Heart right ventricle (tissue), 16 donors: ENCODE measurements around the gene IZUMO4. TPM values are rescaled to one million over a fixed set of nuclear protein-coding genes. Genes with fewer than 3 reads are reported as not detected.
"Not testable (repeated sequence)": the region's sequence is repeated elsewhere in the genome, so short reads cannot be mapped to it uniquely, and the experiment has no call there.

Source experiments
- ATAC-seq, 8 donors: fragments of 200-7000 bp; cut with Tn5 transposase; one replicate each; pipeline ENCODE4 v1.9.1; 2020; ENCODE audit warnings: mild to moderate bottlenecking in 8 of 8, moderate library complexity in 8 of 8, moderate number of reproducible peaks in 1 of 8
- DNase-seq, 2 donors: peaks; one replicate each; pipeline ENCODE4 v3.0.0-alpha.2; 2020
- H3K27ac ChIP-seq, 10 donors: fragments of 200-600 bp; sonication (generic) in 2 of 10; one replicate each; pipeline versions ENCODE4 v1.5.0 to v1.8.0; 2020 to 2022; ENCODE audit warnings: mild to moderate bottlenecking in 3 of 10
- H3K27me3 ChIP-seq, 7 donors: fragments of 200-600 bp; one replicate each; pipeline ENCODE4 v1.8.0; 2021 to 2022; ENCODE audit warnings: mild to moderate bottlenecking in 2 of 7
- H3K36me3 ChIP-seq, 9 donors: fragments of 200-600 bp; sonication (generic) in 1 of 9; one replicate each; pipeline versions ENCODE4 v1.5.0 to v1.8.0; 2020 to 2022; ENCODE audit warnings: mild to moderate bottlenecking in 2 of 9
- H3K4me1 ChIP-seq, 9 donors: fragments of 200-600 bp; sonication (generic) in 1 of 9; one replicate each; pipeline versions ENCODE4 v1.5.0 to v1.8.0; 2020 to 2022; ENCODE audit warnings: mild to moderate bottlenecking in 4 of 9
- H3K4me3 ChIP-seq, 10 donors: fragments of 200-600 bp; sonication (generic) in 2 of 10; one replicate each; pipeline versions ENCODE4 v1.5.0 to v1.8.0; 2020 to 2022; ENCODE audit warnings: mild to moderate bottlenecking in 7 of 10, moderate library complexity in 2 of 10
- H3K9me3 ChIP-seq, 11 donors: fragments of 200-600 bp in 10 of 11; sonication (generic) in 2 of 11; one replicate each; pipeline versions ENCODE4 v1.5.0 to v1.8.0; 2013 to 2022; ENCODE audit warnings: mild to moderate bottlenecking in 2 of 11, control low read depth in 1 of 11, moderate library complexity in 1 of 11
- WGBS, 2 donors: extraction: QIAGEN DNeasy Blood & Tissue Kit; methylation state at CpG; one replicate each; pipeline ENCODE4 v1.1.7; 2013; ENCODE audit warnings: inconsistent platforms in 1 of 2; 5-methylcytosine and 5-hydroxymethylcytosine counted together
- intact Hi-C, 10 donors: fragments of 100-400 bp; cut with DNase I; formaldehyde crosslinking; loops; one replicate each; pipeline versions ENCODE4 v1.11.1 to v1.14.2; 2022
- polyA plus RNA-seq, 2 donors: library from polyadenylated mRNA; stranded (reverse); fragments of 200-250 nt; gene quantifications; one replicate each; pipeline ENCODE4 v1.2.3, GENCODE V29; 2013
- total RNA-seq, 10 donors: library from RNA; stranded (reverse); fragmentation: NEBNext Ultra II Directional in 3 of 10; extraction: Animal tissue kit (Norgen Biotek cat#: 25700) in 3 of 10; gene quantifications; one replicate each; pipeline versions ENCODE4 v1.2.1 to v1.2.4, GENCODE V29; 2021 to 2023
- TF ChIP-seq, protein P1 (sequence below), 9 donors: fragments of 200-600 bp; sonication (generic) in 2 of 9; IDR thresholded peaks; one replicate each; pipeline versions ENCODE4 v1.5.0 to v1.8.0; 2021 to 2022; ENCODE audit warnings: antibody characterized with exemption in 9 of 9, mild to moderate bottlenecking in 5 of 9, moderate library complexity in 1 of 9
- donor health status: Arrhythmogenic right ventricular cardiomyopathy.
- donor health status: ischemic (EF 13 %, LVEDD 7.1; RV severe dilation, severe dysfunction).
- donor health status: healthy with polysubstance abuse.
- donor health status: DM: no; HTN: yes; CAD: no.
- donor health status: DM: no; HTN: no; CAD: no.
- donor health status: ischemic (EF 25% LVEDD 6.9; RV normal size, moderate dysfunction).
- donor health status: ischemic (EF 25% LVEDD 5.7; RV mildly dilated, moderate dysfunction).
- donor health status: healthy.
- donor health status: DM: yes; HTN: yes; CAD: no.
- donor health status: Ischemic cardiomyopathy.
- donor health status: ischemic (EF 35%, LVEDD 5.7; RV mildly dilated, moderate dysfunction).
- donor health status: nonischemic (EF 11% LVEDD 7.7; RV severe dilation, severe dysfunction).
- donor health status: DM: yes; HTN: yes; CAD: no.
- donor health status: PGD.
- donor health status: ischemic (EF 29% LVEDD 5.4; RV normal size, mild dysfunction).
- donor health status: nonischemic (EF 23%, LVEDD 6.1; RV moderate dilation, normal function).

The IZUMO4 gene
- total and polyA plus RNA-seq, 12 donors: 1.2 to 13.1 (median 2.7) TPM

DNA sequence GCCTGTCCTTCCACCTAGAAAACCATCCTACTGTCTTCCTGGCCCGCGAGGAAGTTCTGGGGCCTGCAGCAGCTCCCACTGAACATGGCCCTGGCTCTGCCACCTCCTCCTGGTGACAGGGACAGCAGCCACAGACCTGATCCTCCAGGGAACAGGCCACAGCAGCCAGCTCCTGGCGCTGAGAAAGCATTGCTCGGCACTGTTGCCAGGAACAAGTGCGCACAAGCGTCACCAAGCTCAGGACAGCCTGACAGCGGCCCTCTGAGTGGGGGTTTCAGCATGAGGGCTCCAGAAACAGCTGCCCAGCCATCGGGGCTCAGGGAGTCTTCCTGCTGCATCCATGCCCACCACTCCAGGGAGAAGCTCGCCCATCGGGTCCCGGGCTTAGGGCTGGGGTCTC is 32.8 kb downstream of the IZUMO4 start:
- peaks cover 0 to 42% (median 25%) of the 10 kb centered on the region in 9 donors for H3K4me1 ChIP-seq
- DNase-seq: peak; percentile 54 to 68
- peak; percentile 61 to 81 (median 74) for ATAC-seq
- 63 to 79% methylated on average over 11 of the region's 11 CpGs for WGBS, 2 donors
- peaks cover 0 to 93% (median 36%) of the 10 kb centered on the region in 9 donors for H3K36me3 ChIP-seq
- intact Hi-C loops: loop anchor here in 1 of 10 donors (5.0 kb wide), 1 partner anchor 988 kb away; no protein-coding TSS in a partner anchor
- no peaks in the 10 kb centered on the region for H3K9me3 ChIP-seq
- TF ChIP-seq, protein P1, sequence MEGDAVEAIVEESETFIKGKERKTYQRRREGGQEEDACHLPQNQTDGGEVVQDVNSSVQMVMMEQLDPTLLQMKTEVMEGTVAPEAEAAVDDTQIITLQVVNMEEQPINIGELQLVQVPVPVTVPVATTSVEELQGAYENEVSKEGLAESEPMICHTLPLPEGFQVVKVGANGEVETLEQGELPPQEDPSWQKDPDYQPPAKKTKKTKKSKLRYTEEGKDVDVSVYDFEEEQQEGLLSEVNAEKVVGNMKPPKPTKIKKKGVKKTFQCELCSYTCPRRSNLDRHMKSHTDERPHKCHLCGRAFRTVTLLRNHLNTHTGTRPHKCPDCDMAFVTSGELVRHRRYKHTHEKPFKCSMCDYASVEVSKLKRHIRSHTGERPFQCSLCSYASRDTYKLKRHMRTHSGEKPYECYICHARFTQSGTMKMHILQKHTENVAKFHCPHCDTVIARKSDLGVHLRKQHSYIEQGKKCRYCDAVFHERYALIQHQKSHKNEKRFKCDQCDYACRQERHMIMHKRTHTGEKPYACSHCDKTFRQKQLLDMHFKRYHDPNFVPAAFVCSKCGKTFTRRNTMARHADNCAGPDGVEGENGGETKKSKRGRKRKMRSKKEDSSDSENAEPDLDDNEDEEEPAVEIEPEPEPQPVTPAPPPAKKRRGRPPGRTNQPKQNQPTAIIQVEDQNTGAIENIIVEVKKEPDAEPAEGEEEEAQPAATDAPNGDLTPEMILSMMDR (IDR thresholded peaks at IDR 0.05): peak in 1 of 9 donors; percentile 6
- H3K4me3 ChIP-seq: no peak overlapping the region
- no peaks in the 10 kb centered on the region for H3K27me3 ChIP-seq
- H3K27ac ChIP-seq: peak overlapping the region; percentile 36 to 87 (median 78)

DNA sequence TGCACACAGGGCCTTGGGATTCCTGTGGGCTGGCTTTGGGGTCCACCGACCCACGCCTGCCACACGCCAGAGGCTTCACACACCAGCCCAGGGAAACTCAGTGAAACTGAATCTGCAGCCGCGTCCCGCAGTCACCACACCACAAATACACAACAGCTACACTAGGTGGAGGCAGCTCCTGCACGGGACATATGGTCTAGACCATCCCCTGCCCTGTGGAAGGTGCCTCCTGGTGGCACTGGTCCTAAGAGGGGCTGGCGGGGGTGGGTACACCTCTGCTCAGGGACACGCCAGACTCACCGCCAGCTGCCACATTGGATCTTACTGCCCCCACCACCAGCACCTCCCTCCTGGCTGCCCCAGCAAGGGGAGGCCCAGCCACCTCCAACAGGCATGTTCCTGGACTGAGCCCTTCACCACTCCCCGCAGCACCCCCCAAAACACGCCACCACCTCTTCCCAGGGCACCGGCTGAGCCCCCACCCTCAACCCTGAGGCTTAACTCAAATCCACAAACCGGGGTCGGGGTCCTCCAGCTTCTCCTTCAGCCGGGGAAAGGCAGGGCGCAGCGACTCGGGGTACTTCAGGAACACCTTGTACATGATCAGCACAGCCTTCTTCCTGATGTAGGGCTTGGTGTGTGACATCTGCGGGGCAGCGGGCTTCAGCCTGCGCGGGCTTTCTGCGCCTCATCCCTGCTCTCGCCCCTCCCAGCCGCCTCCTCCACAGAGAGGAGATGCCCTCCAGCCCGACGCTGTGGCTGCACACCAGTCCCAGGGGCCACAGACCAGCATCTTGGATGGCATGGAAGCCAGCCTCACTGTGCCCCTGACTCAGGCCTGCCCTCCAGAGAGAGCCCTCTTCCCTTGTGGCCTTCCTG is 33.4 kb downstream of the IZUMO4 start:
- Histone ChIP-seq H3K27ac (peak overlapping the region; percentile 36 to 87 (median 78)), H3K9me3 (no peaks in the 10 kb centered on the region), H3K27me3 (no peaks in the 10 kb centered on the region), H3K4me3 (no peak overlapping the region), H3K4me1 (peaks cover 0 to 42% (median 25%) of the 10 kb centered on the region in 9 donors), H3K36me3 (peaks cover 0 to 93% (median 34%) of the 10 kb centered on the region in 9 donors)
- DNase-seq: no peak
- TF ChIP-seq, protein P1 (IDR thresholded peaks at IDR 0.05): no peak
- intact Hi-C loops: loop anchor here in 1 of 10 donors (5.0 kb wide), 1 partner anchor 987 kb away; no protein-coding TSS in a partner anchor
- peak in 3 of 8 donors; percentile 5 to 23 (median 17) for ATAC-seq
- WGBS, 2 donors: 94 to 96% methylated on average over 28 of the region's 28 CpGs

DNA sequence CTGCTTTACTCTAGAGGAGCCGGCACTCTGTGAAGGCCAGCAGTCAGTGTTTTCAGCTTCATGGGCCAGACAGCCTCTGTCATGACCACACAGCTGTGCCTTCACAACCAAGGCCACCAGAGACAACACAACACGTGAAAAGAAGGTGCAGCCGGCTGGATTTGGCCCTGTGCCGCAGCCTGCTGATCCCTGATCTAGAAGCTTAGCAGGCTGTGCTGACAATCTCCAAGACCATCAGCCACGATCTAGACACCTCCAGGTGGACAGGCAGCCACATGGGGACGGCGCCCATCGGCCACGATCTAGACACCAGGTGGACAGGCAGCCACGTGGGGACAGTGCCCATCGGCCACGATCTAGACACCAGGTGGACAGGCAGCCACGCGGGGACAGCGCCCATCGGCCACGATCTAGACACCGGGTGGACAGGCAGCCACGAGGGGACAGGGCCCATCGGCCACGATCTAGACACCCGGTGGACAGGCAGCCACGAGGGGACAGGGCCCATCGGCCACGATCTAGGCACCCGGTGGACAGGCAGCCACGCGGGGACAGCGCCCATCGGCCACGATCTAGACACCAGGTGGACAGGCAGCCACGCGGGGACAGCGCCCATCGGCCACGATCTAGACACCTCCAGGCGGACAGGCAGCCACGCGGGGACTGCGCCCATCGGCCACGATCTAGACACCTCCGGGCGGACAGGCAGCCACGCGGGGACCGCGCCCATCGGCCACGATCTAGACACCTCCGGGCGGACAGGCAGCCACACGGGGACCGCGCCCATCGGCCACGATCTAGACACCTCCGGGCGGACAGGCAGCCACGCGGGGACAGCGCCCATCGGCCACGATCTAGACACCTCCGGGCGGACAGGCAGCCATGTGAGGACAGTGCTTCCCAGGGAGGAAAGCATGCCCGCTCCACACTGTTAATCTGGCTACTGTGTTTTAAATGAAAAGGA is 34.6 kb downstream of the IZUMO4 start:
- Histone ChIP-seq H3K27ac (peak overlapping the region in 2 of 10 donors; percentile 21 to 87), H3K4me1 (peaks cover 0 to 42% (median 25%) of the 10 kb centered on the region in 9 donors), H3K36me3 (peaks cover 0 to 93% (median 25%) of the 10 kb centered on the region in 9 donors)
- ATAC-seq, H3K4me3 ChIP-seq, DNase-seq, H3K27me3 ChIP-seq, H3K9me3 ChIP-seq, intact Hi-C loops: not testable (repeated sequence)
- 91 to 94% methylated on average over 67 of the region's 67 CpGs for WGBS, 2 donors

DNA sequence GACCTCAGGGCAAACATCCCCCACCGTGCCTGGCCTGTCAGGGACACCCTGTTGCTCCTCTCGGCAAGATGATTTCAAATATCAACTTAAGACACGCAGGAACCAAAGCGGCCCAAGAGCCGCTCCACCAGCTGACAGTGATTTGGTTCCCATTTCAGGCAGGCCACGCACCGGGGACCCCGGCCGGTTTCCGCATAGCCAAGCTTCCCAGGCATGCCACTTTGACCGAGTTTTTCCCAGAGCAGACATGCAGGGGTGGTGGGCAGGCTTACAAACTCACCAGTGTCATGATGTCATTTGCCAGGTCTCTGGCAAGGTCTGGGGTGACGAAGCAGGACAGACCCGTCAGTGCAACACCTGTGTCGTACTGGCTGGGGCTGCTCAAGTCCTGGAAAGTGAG is 35.5 kb downstream of the IZUMO4 start:
- intact Hi-C loops: no loop called here
- ATAC-seq: no peak
- no peak overlapping the region for H3K4me3 ChIP-seq
- DNase-seq: no peak
- peak overlapping the region in 5 of 10 donors; percentile 16 to 67 (median 48) for H3K27ac ChIP-seq
- TF ChIP-seq, protein P1 (IDR thresholded peaks at IDR 0.05): no peak
- no peaks in the 10 kb centered on the region for H3K9me3 ChIP-seq
- WGBS, 2 donors: 92 to 93% methylated on average over 14 of the region's 14 CpGs
- no peaks in the 10 kb centered on the region for H3K27me3 ChIP-seq
- H3K4me1 ChIP-seq: peaks cover 0 to 36% (median 22%) of the 10 kb centered on the region in 9 donors
- peaks cover 0 to 93% (median 23%) of the 10 kb centered on the region in 9 donors for H3K36me3 ChIP-seq
